Thyroid gland (tissue), 4 donors: Measurements from ENCODE around the gene BTG1. TPM values are rescaled to one million over a fixed set of nuclear protein-coding genes. Genes with fewer than 3 reads are reported as not detected.

Experiments used
- DNase-seq, 2 donors: peaks; one replicate each; pipeline ENCODE4 v3.0.0-alpha.2; 2019
- H3K27ac ChIP-seq, 3 donors: fragments of 200-600 bp; sonication (generic); 1 replicate in 2 of 3; 2 replicates in 1 of 3; pipeline ENCODE4 v1.5.1; 2016 to 2019; ENCODE audit warnings: mild to moderate bottlenecking in 1 of 3, moderate library complexity in 1 of 3
- H3K27me3 ChIP-seq: fragments of 200-600 bp; sonication (generic); one replicate; pipeline ENCODE4 v1.5.1; 2019
- H3K36me3 ChIP-seq, 2 donors: fragments of 200-600 bp; sonication (generic); one replicate each; pipeline ENCODE4 v1.5.1; 2016 to 2019
- H3K4me1 ChIP-seq, 2 donors: fragments of 200-600 bp; sonication (generic); one replicate each; pipeline ENCODE4 v1.5.1; 2017 to 2019
- H3K4me3 ChIP-seq, 3 donors: fragments of 200-600 bp; sonication (generic); replicated peaks in 1 of 3; 1 replicate in 2 of 3; 2 replicates in 1 of 3; pipeline ENCODE4 v1.5.1; 2016; ENCODE audit warnings: mild to moderate bottlenecking in 1 of 3
- H3K9me3 ChIP-seq: fragments of 200-600 bp; sonication (generic); one replicate; pipeline ENCODE4 v1.5.1; 2017
- CTCF ChIP-seq, 6 experiments: fragments of 200-600 bp in 3 of 6; fragments of 450-650 bp in 3 of 6; sonication (generic) in 3 of 6; IDR thresholded peaks; one replicate each; pipeline ENCODE4 v1.5.1; 2016 to 2019; ENCODE audit warnings: antibody characterized with exemption in 6 of 6, mild to moderate bottlenecking in 2 of 6, inconsistent platforms in 1 of 6, moderate library complexity in 1 of 6
- POLR2A ChIP-seq, 2 donors: fragments of 450-650 bp; IDR thresholded peaks; one replicate each; pipeline ENCODE4 v1.6.1; 2017; ENCODE audit warnings: antibody characterized with exemption in 2 of 2, mild to moderate bottlenecking in 2 of 2, moderate library complexity in 1 of 2
- WGBS, 2 donors: methylation state at CpG; one replicate each; pipeline ENCODE4 v1.1.5; 2017; 5-methylcytosine and 5-hydroxymethylcytosine counted together
- intact Hi-C: fragments of 100-400 bp; cut with DNase I; formaldehyde crosslinking; loops from one replicate; pipeline ENCODE4 v1.15.1; 2023
- total RNA-seq, 4 donors: library from RNA; depleted of rRNA; stranded (reverse); fragments of >200 nt; gene quantifications; one replicate each; pipeline ENCODE4 v1.2.3, GENCODE V29; 2016

The BTG1 gene
- total RNA-seq, 4 donors from 2014 or later = 21.9 to 28.1 (median 24.3) TPM

DNA sequence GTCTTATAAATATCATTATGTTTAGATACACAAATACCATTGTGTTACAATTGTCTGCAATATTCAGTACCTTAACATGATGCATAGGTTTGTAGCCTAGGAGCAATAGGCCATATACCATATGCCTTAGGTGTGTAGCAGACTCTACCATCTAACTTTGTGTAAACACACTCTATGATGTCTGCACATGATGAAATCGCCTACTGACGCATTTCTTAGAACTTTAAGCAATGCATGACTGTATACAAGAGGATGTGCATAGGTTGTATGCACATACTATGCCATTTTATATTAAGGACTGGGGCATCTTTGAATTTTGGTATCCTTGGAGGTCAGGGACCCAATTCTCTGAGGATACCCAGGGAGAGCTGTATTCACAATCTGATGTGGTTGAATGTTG, 10.1 kb upstream of the BTG1 start:
- no peak for DNase-seq
- no peaks in the 10 kb centered on the region for H3K27me3 ChIP-seq
- H3K4me1 ChIP-seq = no peaks in the 10 kb centered on the region
- no peak overlapping the region for H3K27ac ChIP-seq
- 95 to 100% methylated on average over 2 of the region's 2 CpGs for WGBS, 2 donors
- intact Hi-C loops = no loop called here
- H3K9me3 ChIP-seq = no peaks in the 10 kb centered on the region
- TF ChIP-seq CTCF (IDR thresholded peaks at IDR 0.05) = no peak
- H3K36me3 ChIP-seq = no peaks in the 10 kb centered on the region
- H3K4me3 ChIP-seq = no peak overlapping the region

- no peak overlapping the region for H3K27ac ChIP-seq
- H3K4me1 ChIP-seq = no peaks in the 10 kb centered on the region
- H3K4me3 ChIP-seq = no peak overlapping the region
- WGBS, 2 donors = 82 to 92% methylated on average over 2 of the region's 2 CpGs
- no peaks in the 10 kb centered on the region for H3K27me3 ChIP-seq
- TF ChIP-seq CTCF (IDR thresholded peaks at IDR 0.05) (no peak), POLR2A (IDR thresholded peaks at IDR 0.05) (no peak)
- DNase-seq = no peak
- H3K9me3 ChIP-seq = no peaks in the 10 kb centered on the region
- intact Hi-C loops = no loop called here
- no peaks in the 10 kb centered on the region for H3K36me3 ChIP-seq
These were observed 6.3 kb upstream of the BTG1 start for GRCh38 chr12:92151916-92152315.

DNA sequence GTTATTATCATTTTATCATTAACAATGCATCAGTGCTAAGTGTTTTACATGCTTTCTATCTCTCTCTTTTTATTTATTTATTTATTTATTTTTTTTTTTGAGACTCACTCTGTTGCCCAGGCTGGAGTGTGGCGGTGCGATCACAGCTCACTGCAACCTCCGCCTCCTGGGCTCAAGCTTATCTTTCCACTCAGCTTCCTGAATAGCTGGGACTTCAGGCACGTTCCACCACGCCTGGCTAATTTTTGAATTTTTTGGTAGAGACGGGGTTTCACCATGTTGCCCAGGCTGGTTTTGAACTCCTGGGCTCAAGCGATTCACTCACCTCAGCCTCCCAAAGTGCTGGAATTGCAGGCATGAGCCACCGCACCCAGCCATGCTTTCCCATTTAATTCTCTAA, 3.9 kb upstream of the BTG1 start:
- Histone ChIP-seq H3K27ac (no peak overlapping the region), H3K27me3 (no peaks in the 10 kb centered on the region), H3K9me3 (no peaks in the 10 kb centered on the region), H3K36me3 (no peaks in the 10 kb centered on the region), H3K4me1 (peaks cover 0 to 5% of the 10 kb centered on the region in 2 donors), H3K4me3 (no peak overlapping the region)
- intact Hi-C loops = loop anchor here (10.0 kb wide), 2 partner anchors 335 to 495 kb away; no protein-coding TSS in a partner anchor
- no peak for TF ChIP-seq POLR2A (IDR thresholded peaks at IDR 0.05)
- no peak for TF ChIP-seq CTCF (IDR thresholded peaks at IDR 0.05)
- WGBS, 2 donors = 82 to 84% methylated on average over 8 of the region's 8 CpGs
- no peak for DNase-seq

- TF ChIP-seq CTCF (IDR thresholded peaks at IDR 0.05) (no peak), POLR2A (IDR thresholded peaks at IDR 0.05) (no peak)
- no peak overlapping the region for H3K27ac ChIP-seq
- no peaks in the 10 kb centered on the region for H3K36me3 ChIP-seq
- no peak for DNase-seq
- H3K9me3 ChIP-seq = no peaks in the 10 kb centered on the region
- intact Hi-C loops = loop anchor here (10.0 kb wide), 2 partner anchors 333 to 497 kb away; no protein-coding TSS in a partner anchor
- 84% methylated on average over 3 of the region's 3 CpGs for WGBS, 2 donors
- H3K4me1 ChIP-seq = peaks cover 10 to 12% of the 10 kb centered on the region in 2 donors
- no peaks in the 10 kb centered on the region for H3K27me3 ChIP-seq
- H3K4me3 ChIP-seq = no peak overlapping the region
These were observed 1.8 kb upstream of the BTG1 start for GRCh38 chr12:92147491-92147890.

DNA sequence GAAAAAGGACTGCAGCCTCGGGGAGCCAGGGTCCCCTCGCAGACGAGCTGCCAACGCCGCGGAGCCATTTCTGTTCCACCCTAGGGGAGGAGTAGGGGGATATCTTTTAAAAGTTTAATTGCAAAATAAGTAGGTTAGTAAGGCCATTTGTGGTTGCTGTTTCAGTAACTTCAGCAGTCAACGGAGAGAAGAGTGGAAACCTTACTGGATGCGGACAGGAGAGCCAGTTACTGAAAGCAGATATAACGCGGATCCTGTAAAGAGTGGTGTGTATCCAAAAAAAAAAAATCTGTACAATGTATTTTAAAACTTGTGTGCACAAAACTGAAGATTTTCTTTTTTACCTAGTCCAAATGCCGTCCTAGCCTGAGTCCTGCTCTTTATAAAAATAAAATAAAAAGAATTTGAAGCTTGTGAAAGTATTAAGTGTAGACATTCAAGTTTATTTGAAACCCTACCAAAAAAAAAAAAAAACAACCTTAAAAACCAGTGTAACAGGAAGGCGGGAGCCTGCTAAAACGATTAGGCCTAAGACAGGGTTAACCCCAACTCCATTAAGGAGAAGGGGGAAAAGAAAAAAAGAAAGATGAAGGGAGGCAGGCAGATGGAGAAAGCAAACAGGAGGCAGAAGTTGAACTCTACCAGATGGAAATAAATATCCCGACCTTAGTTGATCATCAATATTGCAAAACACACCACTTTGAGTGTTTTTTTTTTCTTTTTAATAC, 1.0 kb upstream of the BTG1 start:
- no peaks in the 10 kb centered on the region for H3K9me3 ChIP-seq
- H3K27me3 ChIP-seq = no peaks in the 10 kb centered on the region
- no peaks in the 10 kb centered on the region for H3K36me3 ChIP-seq
- H3K4me1 ChIP-seq = peaks cover 13 to 16% of the 10 kb centered on the region in 2 donors
- peak overlapping the region; percentile 90 to 96 (median 95) for H3K27ac ChIP-seq
- WGBS, 2 donors = 14 to 16% methylated on average over 14 of the region's 14 CpGs
- DNase-seq = no peak
- peak overlapping the region; percentile 54 to 77 (median 68) for H3K4me3 ChIP-seq
- no peak for TF ChIP-seq CTCF (IDR thresholded peaks at IDR 0.05)
- TF ChIP-seq POLR2A (IDR thresholded peaks at IDR 0.05) = no peak
- intact Hi-C loops = loop anchor here (10.0 kb wide), 2 partner anchors 332 to 498 kb away; no protein-coding TSS in a partner anchor
